Head of caudate nucleus (tissue), 42 donors: ENCODE data around the gene PPP1R3E.

Experiments
- DNase-seq, 42 donors: peaks; one replicate each; pipeline versions ENCODE4 v3.0.0 to v3.0.0-alpha.2; 2020 to 2021; ENCODE audit warnings: mixed read lengths in 7 of 42
- intact Hi-C: fragments of 100-400 bp; cut with DNase I; formaldehyde crosslinking; loops from one replicate; pipeline ENCODE4 v1.15.0; 2022

Gene PPP1R3E

DNA sequence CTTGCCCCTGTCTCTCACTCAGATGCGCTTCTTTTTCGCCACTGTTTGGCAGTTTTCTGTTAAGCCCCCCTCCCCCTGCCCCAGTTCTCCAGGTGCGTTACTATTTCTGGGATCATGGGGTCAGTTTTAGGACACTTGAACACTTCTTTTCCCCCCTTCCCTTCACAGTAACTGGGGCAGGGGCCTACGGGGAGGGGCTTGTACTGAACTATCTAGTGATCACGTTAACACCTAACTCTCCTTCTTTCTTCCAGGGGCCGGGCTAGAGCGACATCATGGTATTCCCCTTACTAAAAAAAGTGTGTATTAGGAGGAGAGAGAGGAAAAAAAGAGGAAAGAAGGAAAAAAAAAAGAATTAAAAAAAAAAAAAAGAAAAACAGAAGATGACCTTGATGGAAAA is 22.3 kb upstream of the PPP1R3E start:
- peak in 1 of 42 donors; percentile 34 for DNase-seq
- intact Hi-C loops, result loop anchor here (5.0 to 10.0 kb wide), 3 partner anchors 37 to 230 kb away; partner anchors contain the start of genes NGDN, THTPA and ZFHX2

DNA sequence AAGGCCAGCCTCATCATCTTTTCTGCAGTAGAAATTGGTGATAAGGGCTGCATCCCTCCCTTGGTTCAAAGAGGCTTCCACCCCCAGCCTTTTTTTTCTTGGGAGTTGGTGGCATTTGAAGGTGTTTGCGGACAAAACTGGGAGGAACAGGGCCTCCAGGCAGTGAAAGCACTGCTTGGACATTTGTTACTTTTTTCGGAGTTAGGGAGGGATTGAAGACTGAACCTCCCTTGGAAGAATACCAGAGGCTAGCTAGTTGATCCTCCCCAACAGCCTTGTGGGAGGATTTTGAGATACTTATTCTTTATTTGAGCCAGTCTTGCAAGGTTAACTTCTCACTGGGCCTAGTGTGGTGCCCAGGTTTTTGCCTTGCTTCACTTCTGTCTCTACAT is 21.8 kb upstream of the PPP1R3E start:
- DNase-seq, result peak in 1 of 42 donors; percentile 24
- intact Hi-C loops, result loop anchor here (5.0 to 10.0 kb wide), 3 partner anchors 38 to 230 kb away; partner anchors contain the start of genes NGDN, THTPA and ZFHX2

DNA sequence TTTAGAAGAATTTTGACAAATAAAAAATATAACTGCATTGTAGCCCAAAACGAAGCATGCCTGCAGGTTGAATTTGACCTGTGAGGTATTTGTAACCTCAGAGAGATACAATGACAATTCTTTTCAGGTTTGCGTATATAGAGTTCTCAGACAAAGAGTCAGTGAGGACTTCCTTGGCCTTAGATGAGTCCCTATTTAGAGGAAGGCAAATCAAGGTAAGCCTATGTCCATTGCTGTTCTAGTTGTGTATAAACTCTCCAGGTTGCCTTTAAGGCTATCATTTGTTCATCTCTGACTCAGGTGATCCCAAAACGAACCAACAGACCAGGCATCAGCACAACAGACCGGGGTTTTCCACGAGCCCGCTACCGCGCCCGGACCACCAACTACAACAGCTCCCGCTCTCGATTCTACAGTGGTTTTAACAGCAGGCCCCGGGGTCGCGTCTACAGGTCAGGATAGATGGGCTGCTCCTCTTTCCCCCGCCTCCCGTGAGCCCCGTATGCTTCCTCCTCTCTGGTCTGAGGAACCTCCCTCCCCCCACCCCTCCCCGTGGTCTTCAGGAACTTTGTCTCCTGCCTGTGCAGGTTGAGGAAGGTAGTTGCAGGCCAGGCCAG is 21.3 kb upstream of the PPP1R3E start:
- DNase-seq, result peak in 1 of 42 donors; percentile 33
- intact Hi-C loops, result loop anchor here (5.0 to 10.0 kb wide), 3 partner anchors 38 to 231 kb away; partner anchors contain the start of genes NGDN, THTPA and ZFHX2

DNA sequence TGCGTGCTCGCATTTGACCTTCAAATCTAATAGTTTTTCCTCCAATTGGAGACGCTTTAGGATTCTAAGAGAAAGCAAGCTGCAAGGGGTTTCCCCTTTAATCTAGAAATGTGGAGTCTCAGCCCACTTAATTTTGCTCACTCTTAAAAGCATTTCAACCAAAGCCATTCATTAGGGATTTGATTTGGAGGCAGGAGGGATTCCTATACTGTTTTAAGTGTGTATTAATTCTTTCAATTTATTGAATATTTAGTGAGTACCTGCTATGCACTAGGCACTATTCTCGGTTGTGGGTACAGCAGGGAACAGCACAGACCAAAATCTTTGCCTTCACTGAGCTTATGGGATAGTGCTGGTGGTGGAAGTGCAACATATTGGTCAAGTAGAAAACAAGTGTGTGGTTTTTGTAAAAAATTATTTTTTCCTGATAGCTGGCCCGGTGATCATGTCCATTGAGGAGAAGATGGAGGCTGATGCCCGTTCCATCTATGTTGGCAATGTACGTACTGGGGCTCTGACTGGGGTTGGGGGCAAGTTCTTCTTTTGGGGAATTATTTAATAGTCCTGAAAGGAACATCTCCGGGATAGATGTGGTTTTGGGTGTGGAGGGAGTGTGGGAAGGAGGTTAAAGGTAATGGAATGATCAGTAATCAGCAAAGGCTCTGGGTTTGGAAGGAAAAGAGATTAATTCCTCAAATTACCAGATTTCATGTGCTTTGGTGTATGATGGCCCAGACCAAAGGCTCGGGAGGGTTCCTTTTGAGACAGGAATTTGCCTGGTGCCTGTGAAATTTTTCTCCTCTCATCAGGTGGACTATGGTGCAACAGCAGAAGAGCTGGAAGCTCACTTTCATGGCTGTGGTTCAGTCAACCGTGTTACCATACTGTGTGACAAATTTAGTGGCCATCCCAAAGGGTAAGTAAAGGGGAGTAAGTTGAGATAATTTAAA is 20.2 kb upstream of the PPP1R3E start:
- DNase-seq, result peak in 1 of 42 donors; percentile 28
- intact Hi-C loops, result loop anchor here (5.0 to 10.0 kb wide), 3 partner anchors 39 to 232 kb away; partner anchors contain the start of genes NGDN, THTPA and ZFHX2

DNA sequence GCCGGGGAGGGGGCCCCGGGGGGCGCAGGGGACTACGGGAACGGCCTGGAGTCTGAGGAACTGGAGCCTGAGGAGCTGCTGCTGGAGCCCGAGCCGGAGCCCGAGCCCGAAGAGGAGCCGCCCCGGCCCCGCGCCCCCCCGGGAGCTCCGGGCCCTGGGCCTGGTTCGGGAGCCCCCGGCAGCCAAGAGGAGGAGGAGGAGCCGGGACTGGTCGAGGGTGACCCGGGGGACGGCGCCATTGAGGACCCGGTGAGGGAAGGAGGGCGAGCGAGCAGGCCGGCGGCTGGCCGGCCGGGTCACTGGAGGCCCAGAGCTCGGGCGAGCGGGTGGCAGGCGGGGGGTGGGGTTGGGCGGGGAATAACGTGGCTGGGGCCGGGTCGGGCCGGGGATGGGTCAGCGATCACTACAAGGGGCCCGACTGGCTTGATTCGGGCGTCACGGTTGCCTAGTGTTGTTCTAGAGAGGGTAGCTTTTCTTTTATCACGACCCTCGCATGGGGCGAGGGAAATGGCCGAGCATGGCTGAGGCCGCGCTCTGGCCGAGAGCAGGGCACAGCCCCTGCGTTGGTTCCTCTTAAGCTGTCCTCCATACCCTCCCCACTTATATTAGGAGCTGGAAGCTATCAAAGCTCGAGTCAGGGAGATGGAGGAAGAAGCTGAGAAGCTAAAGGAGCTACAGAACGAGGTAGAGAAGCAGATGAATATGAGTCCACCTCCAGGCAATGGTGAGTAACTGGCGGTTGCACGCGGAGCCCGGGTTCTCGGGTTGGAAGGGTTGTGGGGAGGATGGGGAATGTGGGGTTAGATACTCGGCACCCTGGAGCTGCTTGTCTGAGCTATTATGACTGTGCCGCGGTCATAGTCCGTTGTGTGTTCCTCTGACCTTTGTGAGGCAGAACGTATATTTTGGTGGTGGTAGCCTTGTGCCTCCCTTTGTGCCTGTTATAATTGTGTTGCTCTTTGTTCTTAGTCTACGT is 19.2 kb upstream of the PPP1R3E start:
- intact Hi-C loops, result loop anchor here (2.0 to 10.0 kb wide), 4 partner anchors 19 to 233 kb away; partner anchors contain the start of genes NGDN, PPP1R3E, THTPA and ZFHX2
- DNase-seq, result peak in 28 of 42 donors; percentile 21 to 73 (median 44)

DNA sequence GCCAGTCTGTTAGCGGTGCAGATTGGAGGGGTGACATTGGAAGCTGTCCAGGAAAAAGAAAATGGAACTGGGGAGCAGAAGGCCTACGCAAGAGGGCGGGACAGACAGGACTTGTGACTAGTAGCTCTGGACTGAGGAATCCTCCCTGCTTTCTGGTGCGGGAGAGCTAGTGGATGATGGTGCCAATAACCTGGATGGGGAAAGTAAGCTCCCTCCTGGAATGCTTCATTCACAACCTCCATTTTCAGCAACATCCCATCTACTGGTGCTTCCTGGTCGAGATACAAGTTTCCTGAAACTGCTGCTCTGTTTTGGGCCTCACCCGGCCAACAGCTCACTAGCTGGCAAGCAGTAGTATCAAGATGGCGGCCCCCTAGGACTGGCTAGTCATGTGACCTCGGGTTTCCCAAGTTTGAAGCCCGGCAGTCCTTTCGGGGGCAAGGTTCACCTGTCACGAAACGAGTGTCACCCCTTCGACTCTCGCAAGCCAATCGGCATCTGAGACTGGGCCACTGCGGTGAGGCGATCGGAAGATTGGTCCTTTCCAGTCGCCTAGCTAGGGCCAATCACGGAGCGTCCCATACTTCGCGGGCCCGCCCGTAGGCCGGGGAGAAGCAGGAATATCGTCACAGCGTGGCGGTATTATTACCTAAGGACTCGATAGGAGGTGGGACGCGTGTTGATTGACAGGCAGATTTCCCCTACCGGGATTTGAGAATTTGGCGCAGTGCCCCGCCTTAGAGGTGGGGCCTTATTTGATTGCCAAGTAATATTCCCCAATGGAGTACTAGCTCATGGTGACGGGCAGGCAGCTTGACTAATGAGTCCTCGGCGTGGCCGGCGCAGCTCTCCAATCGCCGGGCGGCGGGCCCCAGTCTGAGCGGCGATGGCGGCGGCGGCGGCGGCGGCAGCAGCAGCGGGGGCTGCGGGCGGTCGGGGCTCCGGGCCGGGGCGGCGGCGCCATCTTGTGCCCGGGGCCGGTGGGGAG is 18.2 kb upstream of the PPP1R3E start, which contains the start of gene PABPN1:
Gene PABPN1, plus strand, starts transcription at position 874 of the 988 bp plus-strand sequence. Its CDS starts 13 bp downstream, at position 887.
- intact Hi-C loops, result loop anchor here (2.0 to 10.0 kb wide), 4 partner anchors 18 to 234 kb away; partner anchors contain the start of genes NGDN, PPP1R3E, THTPA and ZFHX2
- DNase-seq, result peak; percentile 96 to 100 (median 99)

DNA sequence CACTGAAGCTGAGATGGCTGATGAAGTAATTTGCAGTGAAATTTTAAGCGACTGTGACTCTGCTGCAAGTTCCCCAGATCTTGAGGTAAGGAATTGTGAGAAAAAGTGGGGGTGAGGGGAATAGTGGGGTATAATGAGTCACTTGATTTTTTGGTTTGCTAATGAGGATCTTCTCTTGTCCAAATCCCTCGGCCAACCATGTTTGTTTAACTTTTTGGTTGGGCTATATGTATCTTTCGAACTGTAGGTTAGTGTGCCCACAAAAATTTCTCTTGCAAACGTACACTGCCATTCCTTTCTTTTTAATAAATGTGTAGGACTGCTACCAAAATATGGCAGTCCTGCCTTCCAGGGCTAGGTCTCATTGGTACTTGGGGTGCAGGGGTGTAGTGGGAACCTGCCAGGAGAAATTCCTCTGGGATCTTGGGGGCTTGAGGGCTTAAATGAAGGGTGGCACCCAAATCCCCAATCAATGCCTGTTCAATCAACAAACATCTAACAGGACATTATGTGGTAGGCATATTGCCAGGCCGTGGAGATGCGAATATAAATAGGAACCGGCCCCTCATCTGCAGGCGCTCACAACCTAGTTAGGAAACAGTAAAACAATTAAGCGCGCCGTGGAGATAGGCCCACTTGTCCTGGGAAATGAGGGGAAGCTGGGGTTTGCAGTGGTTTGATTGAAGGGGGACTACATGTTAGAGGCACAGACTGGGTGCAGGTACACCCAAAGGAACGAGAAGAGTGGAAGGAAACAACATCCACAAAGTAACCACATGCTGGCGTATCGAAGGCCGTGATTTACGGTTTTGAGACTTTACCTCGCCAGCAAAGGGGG is 17.3 kb upstream of the PPP1R3E start:
- intact Hi-C loops, result loop anchor here (2.0 to 10.0 kb wide), 4 partner anchors 17 to 235 kb away; partner anchors contain the start of genes NGDN, PPP1R3E, THTPA and ZFHX2

DNA sequence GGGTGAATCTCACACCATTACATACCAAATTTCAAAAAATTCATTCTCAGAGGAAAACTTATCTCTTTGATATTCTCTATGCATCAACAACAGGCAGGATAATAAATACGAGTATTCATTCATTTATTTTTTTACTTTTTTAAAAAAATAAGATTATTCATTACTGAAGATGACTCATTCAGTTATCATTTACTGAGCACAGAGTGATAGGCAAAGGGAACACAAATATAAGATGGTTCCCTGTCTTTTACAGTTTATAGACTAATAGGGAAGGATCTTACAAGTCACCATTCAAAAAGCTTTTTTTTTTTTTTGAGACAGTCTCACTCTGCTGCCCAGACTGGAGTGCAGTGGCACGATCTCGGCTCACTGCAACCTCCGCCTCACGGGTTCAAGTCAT is 13.6 kb upstream of the PPP1R3E start:
- intact Hi-C loops, result no loop called here
- DNase-seq, result no peak

More for the DNA sequence above, 17.3 kb upstream of the PPP1R3E start:
- DNase-seq, result no peak

DNA sequence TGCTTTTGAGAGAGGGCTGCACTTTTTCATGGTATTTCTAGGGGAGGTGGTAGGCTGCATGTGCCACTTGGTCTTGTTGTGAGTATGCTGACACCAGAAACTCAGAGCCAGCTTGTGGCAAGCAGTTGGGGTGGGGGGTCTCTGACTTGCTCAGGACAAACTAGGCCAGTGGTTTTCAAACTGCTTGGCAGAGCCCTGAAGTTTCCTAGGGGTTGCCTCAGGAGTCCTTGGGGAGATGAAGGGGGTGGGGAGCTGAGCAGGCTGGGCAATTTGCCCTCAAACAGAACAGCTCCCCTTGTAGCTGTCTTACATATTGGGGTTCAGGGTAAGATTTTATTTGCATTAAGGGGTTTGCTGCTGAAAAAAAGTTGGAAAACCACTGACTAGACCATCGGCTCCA is 7.9 kb upstream of the PPP1R3E start:
- DNase-seq, result peak in 1 of 42 donors; percentile 34
- intact Hi-C loops, result no loop called here

DNA sequence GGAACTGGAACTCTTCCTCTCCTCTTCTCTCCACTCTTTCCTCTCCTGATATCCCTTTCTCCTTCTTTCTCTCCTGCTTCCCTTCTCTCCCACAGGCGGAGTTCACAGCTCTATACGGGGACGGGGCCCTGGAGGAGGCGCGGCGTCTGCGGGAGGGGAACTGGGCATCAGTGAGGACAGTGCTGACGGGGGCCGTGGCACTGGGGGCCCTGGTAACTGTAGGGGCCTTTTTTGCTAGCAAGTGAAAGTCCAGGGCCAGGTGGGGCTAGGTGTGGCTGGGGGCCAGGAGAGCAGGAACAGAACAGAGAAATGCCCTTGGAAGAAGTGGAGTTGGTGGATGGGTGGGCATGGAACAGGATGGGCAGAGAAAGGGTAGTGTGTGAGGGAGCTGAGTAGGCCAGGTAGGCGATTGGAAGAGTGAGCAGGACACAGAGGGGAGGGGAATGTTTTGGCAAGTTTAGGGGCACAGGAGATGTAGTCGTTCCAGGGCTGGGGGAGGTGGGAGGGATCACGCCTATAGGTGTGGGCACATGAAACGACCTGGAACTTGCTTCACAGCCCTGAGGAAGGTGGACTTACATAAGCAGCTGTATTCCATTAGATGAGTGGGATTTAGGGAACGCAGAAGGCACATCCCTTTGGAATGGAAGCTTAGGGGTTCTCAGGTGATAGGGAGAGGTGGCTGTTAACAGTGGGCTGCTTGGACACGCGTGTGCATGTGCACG is 6.2 kb upstream of the PPP1R3E start:
- peak in 13 of 42 donors; percentile 18 to 80 (median 41) for DNase-seq
- intact Hi-C loops, result loop anchor here (10.0 kb wide), 1 partner anchor 214 kb away; the partner anchor contains the start of genes ACIN1 and C14orf119

DNA sequence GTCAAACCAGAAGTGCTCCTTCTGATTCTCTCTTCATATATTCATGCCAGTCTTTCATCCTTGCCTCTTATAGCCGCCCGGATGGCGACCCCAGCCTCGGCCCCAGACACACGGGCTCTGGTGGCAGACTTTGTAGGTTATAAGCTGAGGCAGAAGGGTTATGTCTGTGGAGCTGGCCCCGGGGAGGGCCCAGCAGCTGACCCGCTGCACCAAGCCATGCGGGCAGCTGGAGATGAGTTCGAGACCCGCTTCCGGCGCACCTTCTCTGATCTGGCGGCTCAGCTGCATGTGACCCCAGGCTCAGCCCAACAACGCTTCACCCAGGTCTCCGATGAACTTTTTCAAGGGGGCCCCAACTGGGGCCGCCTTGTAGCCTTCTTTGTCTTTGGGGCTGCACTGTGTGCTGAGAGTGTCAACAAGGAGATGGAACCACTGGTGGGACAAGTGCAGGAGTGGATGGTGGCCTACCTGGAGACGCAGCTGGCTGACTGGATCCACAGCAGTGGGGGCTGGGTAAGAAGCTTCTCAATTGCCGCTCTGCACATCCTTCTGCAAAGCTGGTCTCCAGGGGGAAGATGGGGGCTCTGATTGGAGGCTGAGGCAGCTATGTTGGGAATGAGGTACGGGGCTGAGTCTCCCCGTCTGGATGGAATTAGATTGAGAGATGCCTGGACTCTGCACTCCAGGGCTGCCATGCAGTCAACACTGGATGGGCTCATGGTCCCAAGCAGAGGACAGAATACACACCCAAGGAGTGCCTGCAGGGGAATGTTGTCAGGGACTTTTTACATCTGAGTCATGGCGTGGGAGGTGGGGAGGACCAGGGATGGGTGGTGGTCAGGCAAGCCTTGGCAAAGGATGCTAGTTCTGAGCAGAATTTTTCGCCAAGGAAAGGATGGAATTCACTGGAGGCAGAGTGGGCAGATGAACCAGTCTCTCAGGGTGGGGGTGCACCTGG is 5.3 kb upstream of the PPP1R3E start:
- peak in 1 of 42 donors; percentile 39 for DNase-seq
- intact Hi-C loops, result loop anchor here (10.0 kb wide), 1 partner anchor 213 kb away; the partner anchor contains the start of genes ACIN1 and C14orf119

DNA sequence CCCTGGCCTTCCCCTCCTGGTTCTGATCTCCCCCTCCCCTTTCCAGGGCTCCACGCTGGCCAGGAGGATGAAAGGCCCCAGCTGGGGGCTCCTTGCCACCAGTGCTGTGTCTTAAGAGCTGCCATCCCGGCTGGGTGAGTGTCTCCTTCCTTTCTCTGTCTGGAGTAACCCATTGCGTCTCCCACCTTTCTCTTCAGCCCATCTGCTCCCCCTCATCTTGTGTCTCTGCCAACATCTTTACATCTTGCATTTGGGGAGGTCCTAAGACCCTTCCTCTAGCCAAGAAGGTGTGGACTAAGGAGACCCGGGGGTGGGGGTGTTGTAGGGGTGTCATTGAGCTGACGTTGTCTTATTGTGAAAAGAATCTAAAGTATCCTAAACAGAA is 4.5 kb upstream of the PPP1R3E start:
- DNase-seq, result peak in 1 of 42 donors; percentile 52
- intact Hi-C loops, result loop anchor here (10.0 kb wide), 1 partner anchor 212 kb away; the partner anchor contains the start of genes ACIN1 and C14orf119

DNA sequence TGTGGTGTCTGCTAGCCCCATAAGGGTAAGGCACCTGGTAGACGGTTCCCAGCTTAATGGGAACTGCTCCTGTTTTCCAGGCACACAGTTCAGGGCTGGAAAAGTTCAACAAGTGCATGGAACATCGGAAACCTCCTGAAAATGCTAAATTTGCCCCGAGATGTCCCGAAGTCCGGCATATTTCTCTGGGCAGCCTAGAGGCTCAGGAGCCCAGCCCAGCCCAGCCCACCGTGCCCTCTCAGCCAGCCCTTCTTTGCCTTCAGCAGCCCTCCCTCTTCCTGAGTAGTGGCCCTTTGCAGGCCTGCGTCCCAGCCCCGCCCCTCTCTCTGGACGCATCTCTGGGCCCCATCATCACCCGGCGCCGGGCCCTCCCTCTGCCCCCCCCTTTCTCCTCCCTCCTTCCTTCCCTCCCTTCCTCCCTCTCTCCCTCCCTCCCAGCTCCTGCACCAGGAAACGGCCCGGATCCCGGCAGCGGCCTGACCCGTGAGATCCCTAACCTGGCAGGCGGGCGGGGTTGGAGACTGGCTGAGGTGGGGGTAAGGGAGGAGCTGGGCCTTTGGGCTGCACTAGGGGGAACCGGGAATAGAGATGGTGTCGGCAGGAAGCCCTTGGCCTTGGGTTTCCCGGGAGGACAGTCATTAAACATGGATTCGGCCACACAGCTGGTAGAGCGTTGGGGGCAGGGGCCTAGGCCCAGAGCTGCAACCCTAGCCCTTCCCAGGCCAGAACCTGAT is 3.9 kb upstream of the PPP1R3E start, which contains the start of gene BCL2L2:
Gene BCL2L2, plus strand, starts transcription at position 422 of the 734 bp plus-strand sequence. CDS start 935 bp downstream, outside the sequence.
- peak; percentile 84 to 97 (median 90) for DNase-seq
- intact Hi-C loops, result loop anchor here (10.0 kb wide), 1 partner anchor 212 kb away; the partner anchor contains the start of genes ACIN1 and C14orf119
